ENCODE measurements around the gene TENM4.

The TENM4 gene

DNA sequence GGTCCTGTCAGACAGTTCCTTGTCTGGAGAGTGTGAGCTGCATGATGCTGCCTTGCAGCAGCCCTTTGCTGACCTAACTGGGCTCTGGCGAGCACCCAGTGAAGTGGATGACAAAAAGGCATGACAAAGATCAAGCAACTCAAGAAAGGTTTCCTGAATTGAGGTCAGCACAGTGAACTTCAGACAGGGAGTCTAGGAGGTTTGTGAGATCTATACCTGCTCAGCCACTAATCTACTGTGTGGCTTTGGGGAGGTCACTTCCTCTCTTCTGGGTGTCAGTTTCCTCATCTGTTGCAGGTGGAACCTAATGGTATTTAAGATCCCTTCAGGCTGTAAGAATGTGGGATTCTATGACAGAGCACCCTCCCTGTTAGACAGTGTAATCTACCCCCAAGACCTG lies 652.3 kb downstream of the TENM4 start:
- no peak for DNase-seq (ENCODE audit: low read depth in 2 of 2)

DNA sequence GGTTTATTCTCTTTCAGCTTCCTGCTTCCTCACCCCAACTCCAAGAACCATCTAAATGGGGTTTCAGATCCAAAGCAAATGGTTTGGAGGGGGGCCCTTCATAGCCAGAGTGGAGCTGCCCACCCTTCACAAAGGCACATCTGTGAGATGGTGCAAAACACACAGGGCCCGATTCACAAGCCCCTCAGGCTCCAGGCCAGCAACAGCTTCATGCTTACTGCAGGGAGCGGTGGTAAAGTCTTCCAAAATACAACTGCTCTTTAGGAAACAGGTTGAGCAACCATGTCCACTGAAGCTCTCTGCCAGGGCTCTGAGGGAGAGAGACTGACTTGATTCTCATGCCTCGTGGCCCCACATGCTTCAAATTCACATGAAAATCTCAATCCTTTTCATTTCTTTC lies 653.1 kb downstream of the TENM4 start:
- no peak for DNase-seq (ENCODE audit: low read depth in 2 of 2)

DNA sequence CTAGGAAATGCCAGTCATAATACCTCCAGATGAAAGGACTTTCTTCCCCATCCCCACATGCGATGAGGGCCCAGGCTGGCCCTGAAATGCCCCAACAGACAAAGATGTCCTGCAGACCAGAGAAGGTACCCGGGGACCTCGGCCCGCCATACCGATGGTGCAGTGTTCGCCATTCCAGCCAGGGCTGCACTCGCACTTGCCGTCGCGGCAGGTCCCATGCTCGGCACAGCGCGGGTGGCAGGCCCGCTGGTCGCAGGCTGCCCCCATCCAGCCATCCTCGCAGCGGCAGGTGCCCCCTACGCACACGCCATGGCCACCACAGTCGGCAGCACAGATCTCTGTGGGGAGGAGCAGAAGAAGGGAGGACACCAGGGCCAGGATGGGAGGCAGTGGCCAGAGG lies 654.1 kb downstream of the TENM4 start:
- no peak for DNase-seq (ENCODE audit: low read depth in 2 of 2)

GRCh38 chr11:78786086-78786485 lies 654.7 kb downstream of the TENM4 start:
- no peak for DNase-seq (ENCODE audit: low read depth in 2 of 2)

- no peak for DNase-seq (ENCODE audit: low read depth in 2 of 2)
Measured at GRCh38 chr11:78784321-78785061, 656.3 kb downstream of the TENM4 start.

GRCh38 chr11:78783846-78784245 lies 657.0 kb downstream of the TENM4 start:
- DNase-seq (ENCODE audit: low read depth in 2 of 2), result no peak

DNA sequence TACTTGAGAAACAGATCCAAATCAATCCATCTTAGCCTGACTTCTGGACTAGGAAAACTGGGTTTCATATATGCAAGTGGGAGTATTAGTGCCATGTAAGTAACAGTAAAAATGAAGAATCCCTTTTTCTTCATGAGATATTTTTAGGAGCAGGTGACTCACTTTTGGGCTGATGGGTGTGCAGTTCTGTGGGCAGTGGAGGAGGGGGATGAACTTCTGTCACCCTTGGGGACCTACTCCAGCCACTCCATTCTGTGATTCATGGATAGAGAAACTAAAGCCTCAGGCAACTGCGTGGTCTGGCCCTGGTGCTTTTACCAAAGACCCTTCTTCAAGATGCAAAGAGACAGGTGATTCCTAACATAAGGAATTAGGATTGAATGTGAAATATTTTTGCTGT lies 657.5 kb downstream of the TENM4 start:
- no peak for DNase-seq (ENCODE audit: low read depth in 2 of 2)

DNA sequence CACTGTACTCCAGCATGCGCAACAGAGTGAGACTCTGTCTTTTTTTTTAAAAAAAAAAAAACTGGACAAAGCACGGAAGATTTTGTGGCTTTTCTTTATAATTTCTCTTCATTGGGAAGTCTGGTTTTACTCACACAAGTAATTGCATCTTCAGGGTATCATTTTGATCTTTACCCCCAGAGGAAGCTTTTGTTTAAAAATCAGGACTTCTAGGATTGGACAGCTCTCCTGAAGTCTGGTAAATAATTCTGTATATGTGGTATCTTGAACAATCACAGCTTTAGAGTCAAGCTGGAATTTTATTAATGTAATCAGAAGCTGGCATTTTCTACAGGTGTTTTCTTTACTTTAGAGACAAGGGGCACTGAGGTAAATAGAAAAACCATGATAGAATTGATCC lies 658.1 kb downstream of the TENM4 start:
- DNase-seq (ENCODE audit: low read depth in 2 of 2), result no peak

DNA sequence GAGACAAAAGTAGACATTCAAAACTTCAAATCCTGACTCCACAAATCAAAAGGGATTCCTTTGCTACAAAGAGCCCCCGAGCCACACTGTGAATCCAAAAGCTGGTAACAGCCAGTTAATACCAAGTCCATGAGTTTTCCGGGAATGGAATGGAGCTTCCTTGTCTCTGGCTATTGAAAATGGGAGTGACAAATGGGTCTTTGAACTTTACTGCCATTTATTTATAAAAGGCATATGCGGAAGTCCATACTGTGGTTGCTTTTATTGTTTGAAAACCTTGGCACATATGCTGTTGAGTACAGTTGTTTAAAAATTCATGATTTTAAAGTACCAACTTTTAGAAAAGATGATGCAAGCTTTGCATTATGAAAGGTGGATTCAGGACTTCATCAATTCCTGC lies 659.9 kb downstream of the TENM4 start:
- DNase-seq (ENCODE audit: low read depth in 2 of 2), result no peak

DNA sequence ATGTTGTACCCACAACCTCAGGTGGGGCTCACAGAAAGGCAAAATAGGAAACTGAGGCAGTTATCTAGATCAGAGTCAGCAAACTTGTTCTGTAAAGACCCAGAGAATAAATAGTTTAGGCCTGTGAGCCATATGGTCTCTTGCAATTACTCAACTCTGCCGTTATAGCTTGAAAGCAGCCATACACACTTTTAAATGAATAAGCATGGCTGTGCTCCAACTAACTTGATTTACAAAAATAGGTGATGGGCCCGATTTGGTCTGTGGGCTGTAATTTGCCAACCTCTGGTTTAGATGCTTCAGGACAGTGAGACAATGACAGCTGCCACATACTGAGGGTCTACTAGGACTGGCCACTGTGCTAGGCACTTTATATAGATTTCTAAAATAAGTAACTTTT lies 667.3 kb downstream of the TENM4 start:
- no peak for DNase-seq (ENCODE audit: low read depth in 2 of 2)

- DNase-seq (ENCODE audit: low read depth in 2 of 2), result no peak
Measured at GRCh38 chr11:78773077-78773476, 667.8 kb downstream of the TENM4 start.

DNA sequence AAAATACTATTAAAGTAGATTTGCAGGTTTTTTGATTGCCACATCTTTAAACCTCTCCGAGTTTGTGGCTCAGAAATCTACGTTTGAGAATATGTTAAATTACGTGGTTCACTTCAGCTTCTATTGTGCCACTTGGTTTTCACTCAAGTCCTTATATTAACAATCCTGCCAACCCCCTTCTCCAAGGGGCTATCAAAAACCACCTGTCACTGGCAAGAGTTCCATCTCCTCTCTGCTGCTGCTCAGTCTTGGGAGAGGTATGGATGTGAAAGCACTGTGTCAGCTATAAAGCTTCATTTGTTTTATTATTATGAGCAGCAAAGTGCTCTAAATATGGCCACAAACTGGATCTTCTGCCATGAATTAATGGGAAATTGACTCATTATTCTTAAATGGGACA lies 668.6 kb downstream of the TENM4 start:
- no peak for DNase-seq (ENCODE audit: low read depth in 2 of 2)

- DNase-seq (ENCODE audit: low read depth in 2 of 2), result no peak
Measured at GRCh38 chr11:78770931-78771330, 669.9 kb downstream of the TENM4 start.

GRCh38 chr11:78768971-78769370 lies 671.9 kb downstream of the TENM4 start:
- DNase-seq (ENCODE audit: low read depth in 2 of 2), result no peak

DNA sequence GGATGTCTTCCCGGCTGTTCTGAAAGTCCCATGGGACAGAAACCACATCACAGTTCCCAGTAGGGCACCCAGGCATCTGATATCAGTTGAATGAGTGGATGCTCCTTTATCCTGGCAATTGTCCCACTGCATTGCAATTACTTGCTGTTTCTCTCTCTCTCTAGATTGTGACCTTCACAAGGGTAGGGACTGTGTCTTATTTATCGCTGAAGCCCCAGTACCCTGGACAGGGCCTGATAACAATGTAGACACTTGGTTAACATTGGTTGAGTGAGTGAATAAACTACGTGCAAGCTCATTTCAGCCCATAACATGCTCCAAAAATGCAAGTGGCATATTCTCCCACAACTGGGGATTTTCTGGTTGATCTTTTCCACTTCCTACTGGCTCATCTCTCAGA lies 672.5 kb downstream of the TENM4 start:
- DNase-seq (ENCODE audit: low read depth in 2 of 2), result no peak

DNA sequence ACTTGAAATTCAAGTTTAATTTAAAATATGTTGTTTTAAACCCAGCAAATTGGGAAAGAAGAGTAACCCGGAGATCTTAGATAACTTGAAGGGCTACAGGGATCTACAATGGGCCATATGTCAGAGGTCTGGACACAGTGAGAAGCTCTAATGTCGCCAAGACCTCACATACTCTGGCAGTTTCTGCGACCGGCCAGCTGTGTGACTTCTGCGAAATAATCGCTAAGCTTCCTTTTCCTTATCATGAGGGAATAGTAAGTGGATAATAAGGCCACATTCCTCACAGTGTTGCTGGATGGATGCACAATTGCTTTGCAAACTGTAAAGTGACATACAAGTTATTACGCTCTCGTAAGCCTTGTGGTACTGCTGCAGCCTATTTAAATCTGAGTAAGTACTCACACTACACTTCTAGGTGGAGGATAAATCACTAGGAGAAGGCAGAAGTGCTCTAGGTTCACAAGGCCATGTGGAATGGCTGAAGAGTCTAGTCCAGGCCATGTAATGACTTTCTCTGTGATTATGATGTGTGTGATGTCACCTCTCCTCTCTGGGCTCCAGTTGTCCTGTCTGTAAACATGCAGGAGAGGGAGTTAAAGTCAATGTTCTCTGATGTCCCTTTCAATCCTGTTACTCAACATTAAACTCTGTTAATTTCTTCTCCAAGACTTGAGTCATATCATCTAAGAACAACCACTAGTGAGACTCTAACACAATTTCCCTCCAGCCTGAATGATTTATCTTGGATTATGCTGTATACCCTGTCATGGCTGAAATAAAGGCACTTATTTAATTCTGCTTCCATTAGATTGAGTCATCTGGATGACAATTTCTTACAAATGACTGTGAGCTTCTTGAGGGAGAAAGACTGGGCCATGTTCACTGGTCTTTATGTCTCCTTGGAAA lies 673.5 kb downstream of the TENM4 start:
- DNase-seq (ENCODE audit: low read depth in 2 of 2), result no peak

GRCh38 chr11:78764946-78765345 lies 675.9 kb downstream of the TENM4 start:
- DNase-seq (ENCODE audit: low read depth in 2 of 2), result no peak

DNA sequence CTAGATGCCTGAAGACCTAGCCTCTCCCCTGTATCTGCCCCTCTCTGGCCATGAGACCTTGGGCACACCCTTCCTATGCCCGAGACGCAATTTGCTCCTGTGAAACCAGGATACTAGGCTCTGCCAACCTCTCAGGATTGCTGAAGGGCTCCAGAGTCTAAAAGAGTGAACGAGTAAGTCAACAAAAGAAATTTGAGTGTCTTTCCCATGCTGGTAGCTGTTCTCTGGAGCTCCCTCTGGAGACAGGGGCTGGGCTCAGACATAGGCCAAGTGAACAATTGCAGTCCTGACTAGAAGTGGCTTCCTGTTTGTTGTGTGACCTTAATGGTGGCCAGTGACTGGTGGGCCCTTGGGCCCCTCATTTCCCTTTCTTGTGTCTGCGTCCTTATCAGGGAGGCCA lies 677.2 kb downstream of the TENM4 start:
- DNase-seq (ENCODE audit: low read depth in 2 of 2), result no peak

- no peak for DNase-seq (ENCODE audit: low read depth in 2 of 2)
Measured at GRCh38 chr11:78762105-78762504, 678.7 kb downstream of the TENM4 start.

DNA sequence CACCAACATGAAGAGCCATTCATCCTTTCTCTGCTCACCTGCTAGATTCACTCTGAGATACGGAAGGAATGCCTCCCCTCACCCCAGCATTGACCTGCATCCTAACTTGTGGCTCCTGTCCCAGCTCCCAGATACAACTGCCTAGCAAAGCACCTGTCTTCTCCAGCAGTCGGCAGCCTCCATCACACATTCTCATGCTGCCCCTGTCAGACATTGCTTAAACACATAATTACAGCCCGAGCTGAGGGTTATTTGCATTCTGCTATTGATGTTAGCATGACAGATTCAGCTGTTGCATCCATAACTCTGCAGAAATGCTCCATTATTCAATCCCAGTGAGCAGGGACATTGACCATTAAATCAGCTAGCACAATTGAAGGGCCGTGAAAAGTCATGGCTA lies 681.8 kb downstream of the TENM4 start:
- DNase-seq (ENCODE audit: low read depth in 2 of 2), result no peak

DNA sequence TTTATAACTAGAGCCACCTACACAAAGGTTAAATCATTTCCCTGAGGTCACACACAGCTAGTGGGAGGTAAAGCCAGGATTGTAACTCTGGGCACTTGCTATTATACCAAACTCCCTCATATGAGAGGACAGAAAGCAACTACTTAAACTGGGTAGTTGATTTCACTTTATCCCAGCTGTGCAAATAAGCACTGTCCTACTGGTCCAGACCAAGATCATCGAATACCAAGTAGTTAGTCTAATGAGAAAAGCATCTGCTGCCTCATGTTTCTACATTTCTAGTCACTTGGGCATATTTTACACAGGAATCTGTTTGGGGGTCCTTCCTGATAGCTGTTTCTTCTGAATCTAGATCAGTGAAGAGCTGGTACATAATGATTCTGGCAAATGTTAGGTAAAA lies 687.5 kb downstream of the TENM4 start:
- DNase-seq (ENCODE audit: low read depth in 2 of 2), result no peak

DNA sequence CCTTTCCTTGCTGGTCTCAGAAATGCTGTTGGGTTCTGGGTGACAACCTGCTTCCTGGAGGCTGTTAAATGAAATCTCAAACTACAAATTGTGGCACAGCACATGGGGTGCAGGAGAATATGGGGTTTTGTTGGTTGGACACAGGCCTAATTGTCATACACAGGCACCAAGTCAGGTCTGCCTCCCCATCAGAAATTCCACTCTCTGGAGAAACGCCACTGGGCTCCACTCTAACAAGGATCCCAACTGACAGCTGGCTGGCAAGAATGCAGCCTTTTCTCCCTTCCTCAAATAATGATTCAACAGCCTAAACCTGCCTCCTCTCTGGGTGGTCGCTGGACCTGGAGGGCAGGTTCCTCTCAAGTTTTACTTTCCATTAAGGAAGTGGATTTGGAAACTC lies 688.3 kb downstream of the TENM4 start:
- no peak for DNase-seq (ENCODE audit: low read depth in 2 of 2)

Measured in stimulated activated CD8-positive, alpha-beta memory T cell treated with anti-CD3 and anti-CD28 coated beads, Interleukin-7, amount 100 ng/mL, for 4 hours (primary cell).